ELR (cell line): ENCODE measurements around the gene FADS1.

Source experiments
- DNase-seq: peaks from one replicate; pipeline ENCODE4 v3.0.0-alpha.2; 2015; ENCODE audit warnings: low read depth

FADS1 gene

DNA sequence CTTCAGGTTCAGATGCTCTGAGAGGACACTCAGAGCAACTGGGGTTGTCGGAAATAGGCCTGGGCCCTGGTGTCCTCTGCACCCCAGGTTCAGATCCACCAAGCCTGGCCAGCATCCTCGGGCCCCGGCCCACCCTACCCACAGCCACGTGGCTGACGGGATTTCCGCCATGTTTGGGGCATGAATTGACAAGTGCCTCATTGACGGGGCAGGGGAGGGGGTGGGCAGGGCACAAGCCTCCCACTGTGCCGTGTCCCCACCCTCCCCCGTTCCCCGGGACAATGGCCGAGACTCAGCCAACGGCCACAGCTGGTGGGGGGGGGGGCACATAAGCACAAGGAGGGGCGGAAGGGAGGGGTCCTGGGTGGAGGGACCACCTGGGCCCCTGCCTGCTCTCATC lies 55.9 kb downstream of the FADS1 start:
- DNase-seq: no peak

DNA sequence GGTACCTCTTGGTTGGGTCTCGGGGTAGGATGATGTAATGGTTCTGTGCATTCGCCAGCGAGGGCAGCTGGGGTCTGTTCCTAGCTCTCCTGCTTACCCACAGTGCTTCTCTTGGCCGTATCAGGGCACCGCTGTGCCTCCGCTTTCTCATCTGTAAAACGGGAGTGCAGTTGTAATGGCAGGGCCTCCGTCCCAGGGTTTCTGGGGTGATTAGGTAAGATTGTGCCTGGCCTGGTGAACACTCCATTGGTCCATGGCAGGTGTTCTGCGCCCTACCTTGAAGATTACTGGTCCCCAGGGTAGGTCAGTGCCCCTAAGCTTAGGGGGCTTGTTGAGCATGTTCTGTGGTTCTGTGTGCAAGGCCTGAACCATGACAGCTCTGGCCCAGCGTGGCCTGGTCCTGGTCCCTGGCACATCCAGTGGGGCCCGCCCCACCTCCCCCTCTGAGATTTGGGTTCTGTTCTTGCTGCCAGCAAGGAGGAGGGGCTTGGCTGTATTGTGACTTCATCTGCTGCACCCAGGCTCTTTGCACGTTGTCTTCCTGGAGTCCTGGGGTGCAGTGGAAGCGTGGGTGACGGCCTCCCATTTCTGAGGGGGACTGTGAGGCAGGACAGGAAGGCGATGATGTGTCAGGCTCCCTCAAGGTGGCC lies 59.5 kb downstream of the FADS1 start:
- DNase-seq: no peak

DNA sequence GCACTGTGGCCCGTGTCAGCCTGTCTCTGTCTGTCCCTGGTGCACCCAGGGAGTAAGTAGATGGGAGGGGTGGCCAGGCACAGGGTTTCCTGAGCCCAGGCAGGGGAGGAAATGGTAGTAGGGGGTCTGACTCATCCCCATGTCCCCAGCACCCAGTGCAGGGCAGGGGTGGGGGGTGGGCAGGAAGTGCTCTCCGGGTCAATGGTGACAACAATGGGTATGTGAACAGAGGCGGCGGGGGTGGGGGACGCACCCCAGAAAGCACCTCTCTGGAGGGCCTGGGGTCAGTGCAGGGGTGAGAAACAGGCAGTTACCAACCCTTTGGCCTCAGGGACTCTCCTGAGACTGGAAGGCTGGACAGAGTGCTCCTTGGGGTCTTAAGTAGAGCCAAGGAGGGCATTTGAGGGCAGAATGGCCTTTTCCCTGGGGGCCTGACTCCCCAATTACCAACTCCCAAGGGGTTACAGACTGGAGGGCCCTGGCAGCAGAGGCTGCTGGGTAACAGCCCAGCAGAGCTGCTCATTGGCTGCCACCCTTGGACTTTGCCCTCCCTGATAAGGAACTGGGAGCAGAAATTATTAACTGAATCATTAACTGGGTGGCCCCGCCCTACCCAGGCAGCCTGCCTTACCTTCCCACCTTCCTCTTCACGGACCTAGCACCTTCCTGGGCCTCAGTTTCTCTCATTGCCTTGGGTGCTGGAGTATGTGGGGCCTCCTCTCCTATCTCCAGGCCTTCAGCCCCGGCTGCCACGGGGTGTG lies 60.2 kb downstream of the FADS1 start:
- peak; percentile 64 for DNase-seq

DNA sequence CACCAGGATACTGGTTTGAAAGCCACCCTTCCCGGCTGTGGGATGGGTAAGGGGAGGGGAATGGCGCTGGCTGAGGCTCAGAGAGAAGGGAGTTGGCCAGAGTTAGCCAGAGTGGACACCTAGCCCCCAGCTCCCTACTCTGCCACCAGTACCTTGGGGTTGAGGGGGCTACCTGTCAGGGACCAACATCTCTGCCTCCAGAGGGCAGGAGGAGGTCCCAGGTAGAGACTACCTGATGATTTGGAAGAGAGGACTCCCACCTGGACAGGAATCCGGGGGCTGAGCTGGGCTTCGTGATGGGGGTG lies 60.7 kb downstream of the FADS1 start:
- DNase-seq: no peak

DNA sequence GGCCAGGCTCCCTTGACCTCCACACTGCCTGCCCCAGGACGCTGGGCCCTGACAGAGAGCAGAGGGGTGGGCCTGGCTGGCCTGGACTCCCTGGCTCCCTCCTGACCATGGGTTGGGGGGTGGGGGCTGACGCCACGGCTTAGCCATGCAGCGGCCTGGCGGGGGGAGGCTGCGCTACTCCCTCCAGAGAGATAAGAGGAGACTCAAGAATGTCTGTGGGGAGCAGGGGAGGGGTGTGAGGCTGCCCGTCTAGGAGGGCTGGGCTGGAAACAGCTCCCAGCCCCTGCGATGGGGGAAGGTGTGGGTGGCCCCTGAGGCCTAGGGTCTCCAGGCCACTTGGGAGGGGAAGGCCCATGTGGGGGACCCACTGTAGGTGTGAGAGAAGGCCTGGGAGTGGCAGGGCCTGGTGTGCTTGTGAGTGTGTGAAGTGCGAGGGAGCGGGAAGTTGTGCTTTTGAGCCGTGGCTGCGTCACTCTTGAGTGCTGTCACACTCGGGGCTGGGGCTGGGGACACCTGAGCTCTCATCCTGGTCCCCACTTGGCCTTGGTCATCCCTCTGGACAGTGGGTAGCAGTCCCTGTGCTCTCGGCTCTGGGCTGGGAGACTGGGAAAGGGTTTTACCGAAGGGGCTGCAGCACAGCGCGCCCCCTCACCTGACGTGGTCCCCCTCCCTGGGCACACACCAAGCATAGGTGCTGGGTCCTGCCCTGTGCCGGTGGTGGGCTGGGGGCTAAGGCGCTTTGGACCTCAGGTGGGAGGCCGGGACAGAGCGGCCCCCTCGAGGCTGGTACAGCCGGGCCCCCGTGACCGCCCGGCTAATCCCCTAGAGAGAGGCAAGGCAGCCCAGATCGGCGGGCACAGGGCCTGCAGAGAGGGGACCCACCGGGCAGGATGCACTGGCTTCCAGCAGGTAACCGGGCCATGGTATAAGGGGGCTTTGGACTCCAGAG lies 62.0 kb downstream of the FADS1 start:
- DNase-seq: no peak

DNA sequence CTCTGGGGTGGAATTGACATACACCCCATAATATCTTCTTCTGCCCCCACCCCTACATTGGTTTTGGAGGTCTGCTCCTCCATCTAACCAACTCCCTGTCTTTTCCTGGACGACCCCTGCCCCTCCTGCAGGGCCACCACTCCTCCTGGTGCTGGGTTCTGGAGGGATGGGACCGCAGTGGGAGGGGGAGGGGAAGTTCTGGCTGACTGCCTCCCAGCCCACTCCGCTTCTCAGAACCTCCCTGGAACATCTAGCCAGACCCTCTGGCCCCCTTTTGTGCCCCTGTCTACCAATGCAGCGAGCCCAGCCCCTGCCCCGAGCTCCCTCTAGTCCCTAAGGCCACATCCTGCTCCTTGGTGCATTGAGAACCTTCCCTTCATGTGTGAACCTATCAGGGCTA lies 63.1 kb downstream of the FADS1 start:
- DNase-seq: no peak

DNA sequence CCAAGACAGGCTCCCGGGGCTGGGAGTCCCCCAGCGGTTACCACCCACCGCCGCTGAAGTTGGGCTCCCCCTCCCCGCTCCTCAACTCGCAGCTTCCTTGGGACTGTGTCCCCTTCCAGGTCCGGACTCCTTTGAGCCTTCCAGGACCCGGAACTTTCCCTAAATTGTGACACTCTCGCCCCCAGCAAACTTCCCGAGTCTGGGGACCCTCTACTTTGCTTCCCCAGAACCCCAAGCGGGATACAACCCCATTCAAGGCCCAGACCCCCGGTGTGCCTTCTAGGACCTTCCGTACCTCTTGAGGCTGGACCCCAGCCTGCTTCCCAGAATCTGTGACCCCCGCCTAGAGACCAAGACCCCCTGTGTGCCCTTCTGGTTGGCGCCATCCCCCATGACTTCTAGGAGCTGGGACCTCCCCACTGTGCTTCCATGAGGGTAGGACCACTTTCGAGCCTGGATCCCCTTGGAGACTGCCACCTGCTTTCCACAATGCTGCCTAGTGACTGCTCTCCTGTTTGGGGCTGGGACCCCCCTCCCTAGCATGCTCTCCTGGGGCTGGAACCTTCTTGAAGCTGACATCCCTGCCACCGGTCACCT lies 63.8 kb downstream of the FADS1 start:
- DNase-seq: no peak

DNA sequence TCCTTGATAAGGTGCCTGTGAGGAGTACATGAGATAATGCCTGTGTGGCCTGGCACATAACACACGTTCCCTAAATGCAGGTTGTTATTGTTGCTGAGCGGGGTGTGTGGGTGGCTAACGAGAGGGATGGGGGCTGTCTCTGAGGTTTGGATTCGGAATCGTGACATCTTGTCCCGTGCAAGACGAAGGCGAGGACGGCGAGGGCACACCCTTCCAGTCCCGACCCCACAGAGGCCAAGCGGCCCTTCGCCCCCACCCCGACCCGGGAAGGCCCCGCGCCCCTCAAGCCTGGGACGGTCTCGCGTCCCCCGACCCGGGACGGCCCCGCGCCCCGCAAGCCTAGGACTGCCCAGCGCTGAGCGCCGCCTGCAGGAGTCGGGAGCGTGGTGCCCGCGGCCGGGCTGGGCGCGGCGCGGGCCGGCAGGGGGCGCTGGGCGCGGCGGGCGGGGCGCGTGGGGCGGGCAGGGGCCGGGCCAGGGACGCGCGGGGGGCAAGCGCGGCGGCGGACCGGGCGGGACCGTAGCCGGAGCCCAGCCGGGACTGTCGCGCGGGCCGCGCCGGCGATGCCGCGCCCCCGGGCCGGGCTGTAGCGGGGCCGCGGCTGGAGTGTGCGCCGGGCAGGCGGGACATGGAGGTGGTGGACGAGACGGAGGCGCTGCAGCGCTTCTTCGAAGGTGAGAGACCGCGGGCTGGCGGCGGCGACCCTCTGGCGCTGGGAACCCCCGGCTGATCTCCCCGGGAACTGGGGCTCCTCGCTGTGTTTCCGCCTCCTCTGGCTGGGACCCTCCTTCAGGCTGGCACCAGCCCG lies 64.5 kb downstream of the FADS1 start, which contains the start of gene MYRF:
Gene MYRF, plus strand, starts transcription at position 520 of the 808 bp plus-strand sequence. Its CDS starts 109 bp downstream, at position 629.
- peak; percentile 63 for DNase-seq

DNA sequence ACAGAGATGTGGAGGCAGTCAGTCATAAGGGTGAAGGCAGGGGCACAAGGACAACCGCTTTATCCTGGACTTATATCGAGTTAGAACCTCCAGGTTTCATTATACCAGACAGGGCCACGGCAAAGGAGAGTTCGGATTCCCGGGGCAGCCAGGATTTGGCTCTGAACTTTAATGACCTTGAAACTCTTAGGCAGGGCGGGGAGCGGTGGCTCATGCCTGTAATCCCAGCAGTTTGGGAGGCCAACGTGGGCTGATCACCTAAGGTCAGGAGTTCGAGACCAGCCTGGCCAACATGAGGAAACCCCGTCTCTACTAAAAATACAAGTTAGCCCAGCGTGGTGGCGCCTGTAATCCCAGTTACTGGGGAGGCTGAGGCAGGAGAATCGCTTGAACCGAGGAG lies 65.4 kb downstream of the FADS1 start:
- DNase-seq: no peak

DNA sequence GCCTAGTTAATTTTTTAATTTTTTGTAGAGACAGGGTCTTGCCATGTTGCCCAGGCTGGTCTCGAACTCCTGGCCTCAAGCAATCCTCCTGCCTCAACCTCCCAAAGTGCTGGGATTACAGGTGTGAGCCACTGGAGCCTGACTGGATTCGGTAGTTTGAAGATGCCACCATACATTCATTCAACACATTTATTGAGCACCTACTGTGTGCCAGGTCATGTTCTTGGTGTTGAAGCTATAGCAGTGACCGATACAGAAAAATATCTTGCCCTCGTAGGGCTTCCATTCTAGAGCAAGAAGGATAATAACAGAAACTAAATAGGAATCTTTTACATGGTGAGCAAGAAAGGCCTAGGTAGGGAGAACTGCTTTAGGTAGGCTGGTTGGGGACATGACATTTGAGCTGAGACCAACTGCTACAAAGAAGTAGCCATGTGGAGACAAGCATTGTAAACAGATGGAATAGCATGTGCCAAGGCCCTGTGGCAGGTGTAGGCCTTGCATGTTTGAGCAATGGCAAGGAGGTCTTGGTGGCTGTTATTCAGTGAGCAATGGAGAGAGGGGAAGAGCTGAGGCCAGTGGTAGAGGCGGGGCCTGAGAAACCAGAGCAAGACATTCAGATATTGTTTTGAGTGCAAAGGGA lies 66.1 kb downstream of the FADS1 start:
- DNase-seq: no peak
